NCI-H774 (cell line): Measurements from ENCODE around the gene SEMA6A.

Source experiments
- DNase-seq: peaks from one replicate; lab custom pipeline; 2025; lab: John Stamatoyannopoulos, UW

Gene SEMA6A

DNA sequence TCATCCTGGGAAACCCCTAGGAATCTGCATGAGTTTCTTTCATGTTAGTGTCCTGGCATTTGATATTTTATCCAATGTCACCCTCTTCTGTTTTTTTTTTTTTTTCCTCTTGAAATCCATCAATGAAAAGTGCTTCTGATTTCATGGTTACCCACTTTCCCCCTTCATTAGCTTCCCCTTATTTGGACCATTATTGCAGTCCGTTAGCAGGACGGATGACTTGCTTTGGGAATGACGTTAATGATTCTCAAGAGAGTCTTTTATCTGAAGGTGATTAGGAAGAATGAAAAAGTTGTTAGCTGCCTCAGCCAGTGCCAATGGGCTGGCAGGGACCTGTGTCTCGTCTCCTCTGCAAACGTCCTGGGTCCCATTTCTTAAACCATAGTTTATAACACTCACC lies 134.7 kb downstream of the SEMA6A start:
- no peak for DNase-seq

GRCh38 chr5:116438979-116439554 lies 135.6 kb downstream of the SEMA6A start:
- no peak for DNase-seq

- no peak for DNase-seq
Measured at GRCh38 chr5:116437922-116438578, 136.6 kb downstream of the SEMA6A start.

DNA sequence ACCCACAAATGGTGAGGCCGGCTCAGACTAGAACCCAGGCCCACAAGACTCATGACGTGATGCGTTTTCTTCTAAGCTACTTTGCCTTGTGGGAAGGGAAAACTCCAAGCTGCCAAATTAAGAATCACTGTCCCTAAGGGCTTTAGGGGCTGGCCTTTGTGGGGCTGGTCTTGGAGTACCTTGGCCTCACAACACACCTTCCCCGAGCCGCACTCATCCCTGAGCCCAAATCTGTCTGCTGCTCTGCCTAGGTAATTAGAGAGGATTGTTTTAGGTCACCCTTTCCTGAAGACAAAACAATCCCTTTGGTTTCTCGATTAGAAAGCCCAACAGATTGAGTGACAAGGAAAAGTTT lies 137.3 kb downstream of the SEMA6A start:
- no peak for DNase-seq

DNA sequence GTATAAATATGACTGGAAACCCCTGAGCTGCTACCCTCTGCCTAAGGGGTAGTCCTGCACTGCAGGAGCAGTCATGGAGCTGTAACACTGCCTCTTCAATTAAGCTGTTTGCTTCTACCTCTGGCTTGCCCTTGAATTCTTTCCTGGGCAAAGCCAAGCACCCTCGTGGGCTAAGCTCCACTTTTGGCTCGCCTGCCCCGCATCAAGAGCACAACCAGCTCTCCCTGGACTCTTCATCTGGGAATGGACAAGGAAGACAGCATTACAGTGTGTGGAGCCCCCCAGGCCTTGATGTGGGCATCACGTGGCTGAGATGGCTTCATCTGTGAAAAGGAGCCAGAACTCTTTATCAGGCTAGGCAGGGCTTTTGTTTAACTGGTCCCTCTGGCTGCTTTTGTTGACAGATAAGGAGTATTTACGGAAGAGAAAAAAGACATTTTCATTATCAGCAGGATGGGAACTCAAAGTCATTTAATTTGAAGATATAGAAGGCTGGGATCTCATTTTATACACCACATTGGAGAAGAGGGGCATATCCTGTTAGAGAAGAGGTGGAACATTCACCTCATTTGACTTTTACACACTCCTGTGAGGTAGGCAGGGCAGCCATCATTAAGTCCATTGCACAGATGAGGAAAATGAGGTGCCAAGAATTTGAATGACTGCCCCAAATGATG lies 137.8 kb downstream of the SEMA6A start:
- DNase-seq, result no peak

GRCh38 chr5:116428966-116429365 lies 145.7 kb downstream of the SEMA6A start:
- DNase-seq, result no peak

- DNase-seq, result no peak
Measured at GRCh38 chr5:116428413-116428812, 146.2 kb downstream of the SEMA6A start.

DNA sequence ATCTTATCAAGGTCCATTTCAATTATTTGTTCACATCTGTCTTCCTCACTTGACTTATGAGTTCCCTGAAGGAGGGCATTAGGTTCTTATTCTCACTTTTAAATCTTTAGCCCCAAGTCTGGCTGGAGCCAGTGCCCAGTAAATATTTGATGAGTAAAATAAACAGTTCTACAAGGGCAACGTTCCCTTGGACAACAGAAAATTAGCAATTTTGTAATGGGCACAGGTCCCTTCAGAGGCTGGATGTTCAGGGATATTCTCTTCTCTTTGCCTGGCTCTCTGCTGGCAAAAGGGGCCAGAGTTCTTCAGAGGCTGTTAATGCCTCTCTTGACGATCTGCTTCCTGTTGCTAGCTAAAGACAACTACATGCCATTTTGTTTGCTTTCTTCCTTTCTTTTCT lies 149.7 kb downstream of the SEMA6A start:
- no peak for DNase-seq

- no peak for DNase-seq
Measured at GRCh38 chr5:116424258-116424615, 150.4 kb downstream of the SEMA6A start.

DNA sequence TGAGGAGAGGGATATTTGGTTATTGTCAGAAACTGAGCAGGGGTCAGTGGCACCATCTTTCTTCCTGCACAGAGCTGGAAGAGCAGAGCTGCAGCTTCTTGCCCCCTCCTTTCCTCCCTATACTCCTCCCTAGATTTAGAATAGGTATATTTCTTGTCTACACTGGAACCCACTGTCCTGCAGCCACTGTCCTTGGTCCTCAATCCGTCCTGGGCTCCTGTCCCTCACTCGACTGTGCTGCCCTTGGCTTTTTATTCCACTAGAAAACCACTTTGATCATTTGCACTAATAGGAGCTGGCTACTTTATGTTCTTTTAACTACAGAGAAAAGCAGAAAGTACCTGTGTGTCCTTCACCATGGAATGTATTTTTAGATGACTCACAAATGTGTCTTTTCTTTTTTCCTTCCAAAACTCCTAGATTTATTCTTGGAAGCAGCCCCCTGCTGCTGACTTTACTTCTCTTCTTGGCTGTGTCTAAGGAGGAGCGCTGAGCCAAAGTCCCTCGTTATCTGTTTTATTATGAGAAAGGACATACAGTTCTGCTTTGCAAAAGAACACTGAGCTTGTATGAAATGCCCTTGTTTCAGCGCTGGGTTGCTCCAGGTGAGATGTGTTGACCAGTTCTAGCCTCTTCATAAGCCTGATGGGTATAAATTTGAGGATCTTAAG lies 150.9 kb downstream of the SEMA6A start:
- no peak for DNase-seq

- no peak for DNase-seq
Measured at GRCh38 chr5:116423141-116423540, 151.5 kb downstream of the SEMA6A start.

GRCh38 chr5:116421080-116421629 lies 153.5 kb downstream of the SEMA6A start:
- DNase-seq, result no peak

GRCh38 chr5:116420540-116420939 lies 154.1 kb downstream of the SEMA6A start:
- no peak for DNase-seq

GRCh38 chr5:116419258-116419657 lies 155.4 kb downstream of the SEMA6A start:
- DNase-seq, result no peak

- DNase-seq, result no peak
Measured at GRCh38 chr5:116418774-116419173, 155.8 kb downstream of the SEMA6A start.

GRCh38 chr5:116418016-116418415 lies 156.6 kb downstream of the SEMA6A start:
- DNase-seq, result no peak

- DNase-seq, result no peak
Measured at GRCh38 chr5:116415989-116416388, 158.6 kb downstream of the SEMA6A start.

DNA sequence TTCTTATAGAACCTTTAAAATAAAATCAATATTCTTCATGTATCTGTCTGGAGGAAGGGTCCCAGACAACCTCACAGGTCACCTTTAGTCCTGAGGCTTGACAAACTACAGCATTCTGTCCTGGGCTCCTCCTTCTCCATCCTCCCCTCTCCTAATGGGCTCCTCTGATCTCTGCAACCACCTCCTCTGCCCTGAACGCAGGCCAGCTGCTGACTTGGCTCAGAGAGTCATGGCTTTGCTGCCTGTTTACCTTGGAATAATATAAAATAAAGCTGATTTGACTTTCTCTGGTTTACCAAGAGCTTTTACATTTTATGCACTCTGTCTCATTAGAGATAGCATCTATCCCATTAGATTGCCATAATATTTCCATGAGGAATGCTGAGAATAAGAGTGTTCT lies 159.4 kb downstream of the SEMA6A start:
- no peak for DNase-seq

GRCh38 chr5:116411101-116411571 lies 163.5 kb downstream of the SEMA6A start:
- DNase-seq, result no peak

DNA sequence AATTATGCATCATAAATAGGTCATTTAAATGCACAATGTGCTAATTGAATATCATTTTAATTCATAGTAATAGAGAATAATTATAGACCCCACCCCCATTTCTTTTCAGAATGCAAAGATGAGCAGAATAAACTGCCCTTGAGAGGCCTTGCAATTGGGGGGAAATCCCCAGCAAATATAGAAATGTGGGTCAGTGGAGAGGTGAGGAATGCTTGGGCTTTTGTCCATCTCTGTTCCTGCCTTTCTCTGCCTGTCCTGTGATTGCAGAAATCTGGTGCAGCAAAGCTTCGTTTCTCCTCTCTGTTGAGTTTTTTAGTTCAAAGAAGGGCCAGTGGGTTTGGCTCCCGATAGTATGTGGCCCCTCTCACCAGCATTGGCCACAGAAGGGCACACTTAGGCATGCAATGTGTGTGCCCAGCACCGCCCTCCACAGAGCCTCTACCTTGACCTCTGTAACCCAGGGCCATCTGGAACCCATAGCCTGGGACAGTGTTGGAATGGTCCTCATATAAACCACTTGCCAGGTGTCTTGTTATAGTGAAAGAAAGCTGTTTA lies 164.2 kb downstream of the SEMA6A start:
- no peak for DNase-seq

DNA sequence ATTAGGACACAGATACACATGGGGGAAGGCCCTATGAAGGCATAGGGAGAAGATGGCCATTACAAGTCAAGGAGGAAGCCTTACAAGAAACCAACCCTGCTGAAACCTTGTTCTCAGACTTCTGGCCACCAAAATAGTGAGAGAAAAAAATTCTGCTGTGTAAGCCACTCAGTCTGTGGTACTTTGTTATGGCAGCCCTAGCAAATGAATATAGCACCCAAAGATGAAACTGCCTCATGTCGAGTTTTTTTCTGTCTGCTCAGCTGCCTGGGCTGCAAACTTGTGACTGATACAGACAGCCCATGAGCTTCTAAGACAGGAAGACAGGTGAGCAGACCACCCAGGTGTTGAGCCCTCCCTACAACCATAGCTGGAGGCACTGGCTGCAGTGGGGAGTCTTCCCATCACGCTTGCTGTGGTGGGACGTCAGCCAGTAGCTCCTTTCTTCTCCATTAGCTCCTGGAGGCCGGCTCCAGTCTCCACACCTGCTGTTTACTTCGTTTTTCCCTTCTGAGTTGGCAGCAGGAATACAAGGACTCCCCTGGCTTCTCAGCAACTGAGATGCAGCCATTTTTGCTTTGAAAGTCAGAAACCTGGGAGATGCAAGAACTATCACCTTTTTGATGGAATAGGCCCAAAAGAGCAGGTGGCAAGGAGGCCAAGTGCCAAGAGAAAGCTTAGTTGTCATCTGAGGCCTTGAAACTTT lies 164.9 kb downstream of the SEMA6A start:
- DNase-seq, result no peak
